ENCODE results near the gene TMEM126B. TPM values are rescaled to one million over a fixed set of nuclear protein-coding genes. Genes with fewer than 3 reads are reported as not detected.
"Not testable (repeated sequence)": the region's sequence is repeated elsewhere in the genome, so short reads cannot be mapped to it uniquely, and the experiment has no call there.

Gene TMEM126B
- total RNA-seq, 1 donor from 2014 or later = 14.7 TPM

- ATAC-seq = no peak
- DNase-seq (ENCODE audit: low spot score) = no peak
These were observed 18.7 kb downstream of the TMEM126B start for GRCh38 chr11:85647078-85647477.

DNA sequence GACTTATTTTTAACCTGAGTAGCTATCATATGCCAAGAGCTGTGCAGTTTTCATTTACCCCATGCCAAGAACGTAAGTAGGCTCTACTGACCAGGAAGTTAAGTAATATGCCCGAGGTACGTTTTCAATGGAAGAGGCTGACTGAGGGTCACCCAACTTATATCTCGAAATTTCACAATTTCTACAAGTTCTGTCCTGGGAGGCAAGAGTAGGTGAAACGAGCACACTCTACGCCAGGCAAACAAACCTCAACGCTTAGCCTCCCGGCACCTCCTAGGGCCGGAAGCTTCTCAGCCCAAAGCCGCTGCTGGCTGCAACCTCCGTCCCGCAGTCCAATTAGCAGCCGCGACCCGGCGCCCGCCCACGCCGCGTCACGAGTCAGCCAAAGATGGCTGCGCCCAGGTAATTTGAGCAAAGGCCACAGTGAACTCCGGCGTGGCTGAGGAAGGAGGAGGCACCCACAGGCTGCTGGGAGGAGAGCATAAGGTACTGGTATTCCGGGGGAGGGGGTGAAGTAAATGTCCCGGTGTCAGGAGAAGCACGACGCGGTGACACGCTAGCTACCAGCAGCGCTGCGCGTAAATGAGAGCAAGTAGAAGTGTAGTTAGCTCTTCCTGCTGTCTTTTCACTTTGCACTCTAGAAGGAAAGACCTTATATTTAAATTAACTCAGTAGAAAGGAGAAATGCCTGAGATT lies 19.4 kb downstream of the TMEM126B start, which contains the start of gene TMEM126A:
Gene TMEM126A, plus strand, starts transcription at position 364 of the 696 bp plus-strand sequence. CDS start 2,289 bp downstream, outside the sequence.
- ATAC-seq (peak; percentile 99), DNase-seq (ENCODE audit: low spot score) (peak; percentile 94)

GRCh38 chr11:85651118-85651517 lies 22.7 kb downstream of the TMEM126B start:
- no peak for ATAC-seq
- no peak for DNase-seq (ENCODE audit: low spot score)

- ATAC-seq (no peak), DNase-seq (ENCODE audit: low spot score) (no peak)
These were observed 24.5 kb downstream of the TMEM126B start for GRCh38 chr11:85652786-85653447.

- ATAC-seq; DNase-seq (ENCODE audit: low spot score): not testable (repeated sequence)
These were observed 25.9 kb downstream of the TMEM126B start for GRCh38 chr11:85654343-85654742.

- DNase-seq (ENCODE audit: low spot score) (no peak), ATAC-seq (no peak)
These were observed 28.4 kb downstream of the TMEM126B start for GRCh38 chr11:85656777-85657176.

DNA sequence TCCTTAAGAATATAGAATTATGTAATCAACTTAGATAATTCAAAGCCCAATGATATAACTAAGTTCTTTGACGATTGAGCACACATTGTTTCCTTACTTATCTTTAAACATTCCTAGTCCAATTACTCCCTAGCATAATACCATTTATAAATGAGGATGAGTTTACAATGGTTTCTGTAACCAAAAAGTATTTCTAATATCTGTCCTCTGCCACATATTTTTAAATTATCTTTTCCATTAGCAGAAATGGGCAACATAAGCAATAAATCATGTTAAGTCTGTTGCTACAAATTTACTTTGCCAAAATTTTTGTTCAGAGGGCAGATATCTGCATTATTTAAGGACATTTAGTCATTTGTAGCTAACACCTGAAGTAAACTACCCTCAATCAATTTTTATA lies 29.8 kb downstream of the TMEM126B start:
- ATAC-seq = no peak
- no peak for DNase-seq (ENCODE audit: low spot score)

- ATAC-seq = no peak
- no peak for DNase-seq (ENCODE audit: low spot score)
These were observed 33.7 kb downstream of the TMEM126B start for GRCh38 chr11:85661972-85662664.

- ATAC-seq (no peak), DNase-seq (ENCODE audit: low spot score) (no peak)
These were observed 34.8 kb downstream of the TMEM126B start for GRCh38 chr11:85663080-85663752.

DNA sequence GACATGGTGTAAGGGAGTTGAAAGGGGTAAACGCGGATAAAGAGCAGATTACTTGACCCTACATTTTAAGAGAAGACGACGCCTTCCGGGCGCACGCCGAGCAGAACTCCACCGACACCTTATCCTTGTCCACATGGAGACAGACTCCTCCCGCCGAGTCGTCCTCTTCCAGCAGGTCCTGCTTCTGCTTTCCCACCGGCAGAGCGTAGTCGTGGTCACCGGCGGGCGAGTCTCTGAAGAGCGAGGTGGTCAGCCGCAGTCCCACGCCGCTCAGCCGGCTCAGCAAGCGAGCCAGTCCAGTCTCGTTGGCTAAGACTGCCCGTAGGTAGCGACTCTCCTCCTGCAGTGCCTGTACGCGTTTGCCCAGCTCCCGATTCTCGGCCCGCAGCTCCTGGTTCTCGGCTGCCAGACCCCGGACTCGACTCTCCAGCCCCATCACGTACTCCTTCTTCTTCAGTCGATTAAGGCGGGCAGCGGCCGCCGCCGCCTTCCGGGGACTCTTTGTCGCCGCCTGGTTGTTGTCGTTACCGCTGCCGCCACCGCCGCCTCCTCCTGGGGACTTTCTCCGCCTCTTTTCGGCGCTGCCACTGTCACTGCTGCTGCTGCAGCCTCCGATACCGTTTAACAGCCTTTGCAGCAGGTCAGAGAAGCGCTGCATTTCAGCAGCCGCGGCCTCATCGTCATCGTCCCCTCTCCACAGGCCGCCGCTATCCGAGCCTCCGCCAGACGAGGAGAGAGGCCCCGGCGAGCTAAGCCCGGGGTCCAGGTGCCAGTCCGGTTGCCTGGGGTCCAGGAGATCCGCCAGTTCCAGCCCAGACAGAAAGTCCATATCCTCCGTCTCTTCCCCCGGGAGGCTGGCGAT lies 35.6 kb downstream of the TMEM126B start:
- ATAC-seq = peak; percentile 79
- peak; percentile 82 for DNase-seq (ENCODE audit: low spot score)

DNA sequence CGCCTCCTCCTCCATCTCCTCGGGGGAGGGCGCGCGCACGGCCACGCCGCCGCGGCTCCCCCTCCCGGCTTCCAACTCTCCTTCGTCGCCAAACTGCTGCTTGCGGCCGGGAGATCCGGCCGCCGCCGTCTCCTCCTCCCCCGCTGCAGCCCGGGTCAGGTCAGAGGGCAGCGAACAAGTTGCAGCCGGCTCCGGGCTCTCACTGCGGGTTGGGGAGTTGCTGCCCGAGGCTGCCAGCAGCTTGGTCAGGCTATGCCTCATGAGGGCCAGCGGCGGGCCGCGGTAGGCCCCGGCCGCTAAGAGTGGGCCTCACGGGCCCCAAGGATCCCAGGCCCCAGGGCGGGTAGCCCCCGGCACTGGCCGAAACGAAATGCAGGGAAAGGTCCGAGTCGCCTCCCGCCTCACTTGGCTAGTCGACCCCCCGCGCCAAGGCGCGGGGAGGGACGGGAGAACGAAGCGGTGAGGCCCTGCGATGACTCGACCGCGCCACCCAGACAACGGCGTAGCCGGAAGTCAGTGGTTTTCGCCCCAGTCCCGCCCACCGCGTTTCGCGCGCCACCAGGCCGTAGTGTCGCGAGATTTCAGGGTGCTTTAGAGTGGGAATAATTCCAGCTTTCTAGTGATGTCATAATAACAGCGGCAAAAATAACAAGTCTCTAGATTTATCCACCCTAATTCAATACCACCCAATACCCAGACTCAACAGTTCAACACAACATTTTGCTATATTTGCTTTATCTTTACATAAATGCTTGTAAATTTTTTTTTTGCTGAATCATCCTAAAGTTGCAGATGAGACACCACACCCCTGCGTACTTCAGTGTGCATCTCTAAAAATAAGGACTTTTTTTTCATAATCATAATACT lies 36.5 kb downstream of the TMEM126B start, which contains the start of gene CREBZF:
Gene CREBZF, minus strand, starts transcription at position 515 of the 867 bp plus-strand sequence. Its CDS starts 254 bp downstream, at position 261.
- peak; percentile 91 for ATAC-seq

GRCh38 chr11:85665733-85666132 lies 37.3 kb downstream of the TMEM126B start:
- DNase-seq (ENCODE audit: low spot score) (no peak), ATAC-seq (no peak)

More for the DNA sequence above, 36.5 kb downstream of the TMEM126B start, which contains the start of gene CREBZF:
- peak; percentile 96 for DNase-seq (ENCODE audit: low spot score)

DNA sequence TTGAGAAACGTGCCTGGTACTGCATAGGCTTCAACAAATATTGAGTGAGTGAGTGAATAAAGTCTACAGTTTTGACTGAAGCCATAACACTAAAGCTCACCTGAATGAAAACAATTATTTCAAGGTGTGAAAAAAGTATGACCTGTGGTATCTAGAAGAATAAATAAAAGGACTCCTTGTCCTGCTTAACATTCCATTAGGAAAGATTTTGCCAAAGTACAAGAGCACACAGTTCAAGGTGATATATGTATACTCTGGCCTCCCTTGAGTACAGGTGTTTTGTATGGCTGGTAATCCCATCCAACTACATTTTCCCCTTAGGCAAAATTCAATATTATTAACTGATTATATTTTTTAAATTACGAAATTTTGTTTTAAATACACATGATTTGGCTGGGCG lies 38.3 kb downstream of the TMEM126B start:
- ATAC-seq (no peak), DNase-seq (ENCODE audit: low spot score) (no peak)

- no peak for DNase-seq (ENCODE audit: low spot score)
- no peak for ATAC-seq
These were observed 39.8 kb downstream of the TMEM126B start for GRCh38 chr11:85668157-85668556.

DNA sequence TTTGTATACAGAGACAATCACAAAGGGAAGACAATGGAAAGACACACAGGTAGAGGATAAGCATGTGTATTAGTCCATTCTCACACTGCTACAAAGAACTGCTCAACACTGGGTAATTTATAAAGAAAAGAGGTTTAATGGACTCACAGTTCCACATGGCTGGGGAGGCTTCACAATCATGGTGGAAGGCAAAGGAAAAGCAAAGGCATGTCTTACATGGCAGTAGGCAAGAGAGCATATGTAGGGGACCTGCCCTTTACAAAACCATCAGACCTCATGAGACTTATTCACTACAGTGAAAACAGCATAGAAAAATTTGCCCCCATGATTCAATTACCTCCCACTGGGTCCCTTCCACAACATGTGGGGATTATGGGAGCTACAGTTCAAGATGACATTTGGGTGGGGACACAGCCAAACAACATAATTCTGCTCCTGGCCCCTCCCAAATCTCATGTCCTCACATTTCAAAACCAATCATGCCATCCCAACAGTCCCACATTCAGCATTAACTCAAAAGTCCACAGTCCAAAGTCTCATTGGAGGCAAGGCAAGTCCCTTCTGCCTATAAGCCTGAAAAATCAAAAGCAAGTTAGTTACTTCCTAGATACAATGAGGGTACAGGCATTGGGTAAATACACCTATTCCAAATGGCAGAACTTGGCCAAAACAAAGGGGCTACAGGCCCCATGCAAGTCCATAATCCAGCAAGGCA lies 42.7 kb downstream of the TMEM126B start:
- DNase-seq (ENCODE audit: low spot score) = not testable (repeated sequence)
- ATAC-seq = peak; percentile 81

DNA sequence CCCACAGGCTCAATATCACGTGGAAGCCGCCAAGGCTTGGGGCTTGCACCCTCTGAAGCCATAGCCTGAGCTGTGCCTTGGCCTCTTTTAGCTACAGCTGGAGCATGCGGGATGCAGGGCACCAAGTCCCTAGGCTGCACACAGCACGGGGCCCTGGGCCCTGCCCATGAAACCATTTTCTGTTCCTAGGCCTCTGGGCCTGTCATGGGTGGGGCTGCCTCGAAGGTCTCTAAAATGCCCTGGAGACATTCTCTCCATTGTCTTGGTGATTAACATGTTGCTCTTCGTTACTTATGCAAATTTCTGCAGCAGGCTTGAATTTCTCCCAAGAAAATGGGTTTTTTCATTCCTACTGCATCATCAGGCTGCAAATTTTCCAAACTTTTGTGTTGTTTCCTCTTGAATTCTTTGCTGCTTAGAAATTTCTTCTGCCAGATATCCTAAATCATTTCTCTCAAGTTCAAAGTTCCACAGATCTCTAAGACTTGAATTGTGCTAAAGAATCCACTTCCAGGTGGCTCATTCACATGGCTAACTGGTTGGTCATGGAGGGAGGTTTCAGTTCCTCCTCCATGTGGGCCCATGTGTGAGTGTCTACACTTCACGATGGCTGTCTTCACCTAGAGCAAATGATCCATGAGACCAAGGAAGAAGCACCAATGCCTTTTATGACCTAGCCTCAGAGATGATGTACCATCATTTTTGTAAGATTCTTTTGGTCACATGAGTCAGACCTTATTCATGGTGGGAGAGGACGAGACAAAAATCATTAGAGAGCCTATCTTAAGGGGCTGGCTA lies 43.9 kb downstream of the TMEM126B start:
- no peak for ATAC-seq
- no peak for DNase-seq (ENCODE audit: low spot score)

- no peak for ATAC-seq
- DNase-seq (ENCODE audit: low spot score) = no peak
These were observed 45.0 kb downstream of the TMEM126B start for GRCh38 chr11:85673393-85673792.

GRCh38 chr11:85679576-85679975 lies 51.2 kb downstream of the TMEM126B start:
- DNase-seq (ENCODE audit: low spot score) = no peak
- ATAC-seq = no peak
